OCI-LY7 (cell line): Measurements from ENCODE around the gene COL15A1. TPM values are rescaled to one million over a fixed set of nuclear protein-coding genes. Genes with fewer than 3 reads are reported as not detected.
"Not testable (repeated sequence)": the region's sequence is repeated elsewhere in the genome, so short reads cannot be mapped to it uniquely, and the experiment has no call there.

Source experiments
- BruUV-seq: library from RNA; stranded (reverse); fragments of 400-500 nt; replicated peaks from 2 replicates; lab custom pipeline; 2021; lab: Mats Ljungman, UMichigan
- CTCF ChIA-PET: fragments of 300-600 bp; sonication (Branson Sonifier 250); formaldehyde crosslinking; loops from one replicate; lab custom pipeline; 2022; ENCODE audit warnings: antibody characterized with exemption; ENCODE audit not compliant: unreplicated experiment; lab: Charles Lee
- POLR2A ChIA-PET: fragments of 300-600 bp; sonication (Branson Sonifier 250); formaldehyde crosslinking; loops from one replicate; lab custom pipeline; 2022; ENCODE audit warnings: antibody characterized with exemption; lab: Charles Lee
- DNase-seq: peaks from one replicate; pipeline ENCODE4 v3.0.0-alpha.2; 2015; ENCODE audit warnings: low spot score
- H2AFZ ChIP-seq: fragments of 200-600 bp; sonication (generic), shearing (Covaris generic); 2 replicates; pipeline ENCODE4 v1.6.1; 2014; ENCODE audit warnings: mild to moderate bottlenecking, antibody characterized with exemption, low read length, moderate library complexity
- H3K27ac ChIP-seq: fragments of 200-600 bp; sonication (generic); 2 replicates; pipeline ENCODE4 v1.5.1; 2014; ENCODE audit warnings: mixed run types, low read depth, mild to moderate bottlenecking, moderate library complexity, low read length, inconsistent platforms; ENCODE audit not compliant: poor library complexity, severe bottlenecking
- H3K36me3 ChIP-seq: fragments of 200-600 bp; sonication (generic); 2 replicates; pipeline ENCODE4 v1.6.1; 2014; ENCODE audit warnings: mild to moderate bottlenecking, antibody characterized with exemption, low read length, moderate library complexity, mixed read lengths; ENCODE audit not compliant: insufficient read depth
- H3K4me1 ChIP-seq: fragments of 200-600 bp; sonication (generic); 2 replicates; pipeline ENCODE4 v1.5.1; 2014; ENCODE audit warnings: mild to moderate bottlenecking, low read length; ENCODE audit not compliant: insufficient read depth, poor library complexity, severe bottlenecking
- H3K4me2 ChIP-seq: fragments of 200-600 bp; sonication (generic); 2 replicates; pipeline ENCODE4 v1.6.1; 2014; ENCODE audit warnings: mild to moderate bottlenecking, low read length
- H3K4me3 ChIP-seq: fragments of 200-600 bp; sonication (generic); 2 replicates; pipeline ENCODE4 v1.5.1; 2014; ENCODE audit warnings: mild to moderate bottlenecking, low read depth, low read length; ENCODE audit not compliant: poor library complexity, severe bottlenecking
- H3K79me2 ChIP-seq: fragments of 200-600 bp; sonication (generic); 2 replicates; pipeline ENCODE4 v1.6.1; 2016; ENCODE audit warnings: low read depth, mild to moderate bottlenecking, low read length, moderate library complexity, mixed read lengths; ENCODE audit not compliant: insufficient read depth
- H3K9me2 ChIP-seq: fragments of 200-600 bp; sonication (generic); 2 replicates; pipeline ENCODE4 v1.6.1; 2016; ENCODE audit warnings: mild to moderate bottlenecking, low read length, mixed read lengths; ENCODE audit not compliant: insufficient read depth
- H3K9me3 ChIP-seq: fragments of 200-600 bp; sonication (generic); 2 replicates; pipeline ENCODE4 v1.6.1; 2014; ENCODE audit warnings: mild to moderate bottlenecking, mixed run types, low read length, mixed read lengths
- H4K20me1 ChIP-seq: fragments of 200-600 bp; sonication (generic); 2 replicates; pipeline ENCODE4 v1.6.1; 2014; ENCODE audit warnings: mild to moderate bottlenecking, antibody characterized with exemption, low read length, moderate library complexity, mixed read lengths; ENCODE audit not compliant: insufficient read depth
- EZH2phosphoT487 ChIP-seq: fragments of 200-600 bp; sonication (generic); IDR thresholded peaks from 2 replicates; pipeline ENCODE4 v1.6.1; 2018; ENCODE audit warnings: low read depth, borderline replicate concordance, mild to moderate bottlenecking, mixed run types, antibody characterized with exemption, low read length, moderate library complexity, mixed read lengths
- intact Hi-C: fragments of 100-400 bp; cut with micrococcal nuclease; formaldehyde crosslinking; loops from one replicate; pipeline ENCODE4 v1.10.0; 2022; ENCODE audit not compliant: unreplicated experiment
- total RNA-seq, 2 experiments: library from RNA; depleted of rRNA in 1 of 2; stranded (reverse); fragments of >200 nt in 1 of 2; shearing (Covaris generic) in 1 of 2; gene quantifications; 2 replicates each; pipeline ENCODE4 v1.2.3, GENCODE V29; 2014 to 2022
- TF ChIP-seq, protein P1 (sequence below): fragments of 200-600 bp; sonication (generic); conservative IDR thresholded peaks from 2 replicates; pipeline ENCODE4 v1.5.1; 2014; ENCODE audit warnings: mild to moderate bottlenecking, antibody characterized with exemption, low read length, moderate library complexity, mixed read lengths

The COL15A1 gene
- total RNA-seq, 2 experiments from 2014 or later = not detected

- CTCF ChIA-PET = no interaction called here
- H3K36me3 ChIP-seq = no peaks in the 10 kb centered on the region
- no peak overlapping the region for H3K4me2 ChIP-seq
- no TSS peak for BruUV-seq
- POLR2A ChIA-PET = no interaction called here
- no peaks in the 10 kb centered on the region for H3K79me2 ChIP-seq
- H3K4me3 ChIP-seq = no peak overlapping the region
- no peak for TF ChIP-seq EZH2phosphoT487
- TF ChIP-seq, protein P1, sequence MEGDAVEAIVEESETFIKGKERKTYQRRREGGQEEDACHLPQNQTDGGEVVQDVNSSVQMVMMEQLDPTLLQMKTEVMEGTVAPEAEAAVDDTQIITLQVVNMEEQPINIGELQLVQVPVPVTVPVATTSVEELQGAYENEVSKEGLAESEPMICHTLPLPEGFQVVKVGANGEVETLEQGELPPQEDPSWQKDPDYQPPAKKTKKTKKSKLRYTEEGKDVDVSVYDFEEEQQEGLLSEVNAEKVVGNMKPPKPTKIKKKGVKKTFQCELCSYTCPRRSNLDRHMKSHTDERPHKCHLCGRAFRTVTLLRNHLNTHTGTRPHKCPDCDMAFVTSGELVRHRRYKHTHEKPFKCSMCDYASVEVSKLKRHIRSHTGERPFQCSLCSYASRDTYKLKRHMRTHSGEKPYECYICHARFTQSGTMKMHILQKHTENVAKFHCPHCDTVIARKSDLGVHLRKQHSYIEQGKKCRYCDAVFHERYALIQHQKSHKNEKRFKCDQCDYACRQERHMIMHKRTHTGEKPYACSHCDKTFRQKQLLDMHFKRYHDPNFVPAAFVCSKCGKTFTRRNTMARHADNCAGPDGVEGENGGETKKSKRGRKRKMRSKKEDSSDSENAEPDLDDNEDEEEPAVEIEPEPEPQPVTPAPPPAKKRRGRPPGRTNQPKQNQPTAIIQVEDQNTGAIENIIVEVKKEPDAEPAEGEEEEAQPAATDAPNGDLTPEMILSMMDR = no peak
- peaks cover 30% of the 10 kb centered on the region for H3K9me3 ChIP-seq
- H2AFZ ChIP-seq = no peak overlapping the region
- intact Hi-C loops = no loop called here
- no peak overlapping the region for H3K27ac ChIP-seq
- H3K9me2 ChIP-seq = no peaks in the 10 kb centered on the region
- DNase-seq = no peak
- no peaks in the 10 kb centered on the region for H3K4me1 ChIP-seq
- no peaks in the 10 kb centered on the region for H4K20me1 ChIP-seq
Measured at GRCh38 chr9:99006979-99007378, 63.3 kb downstream of the COL15A1 start.

- no peaks in the 10 kb centered on the region for H4K20me1 ChIP-seq
- POLR2A ChIA-PET = no interaction called here
- H3K9me2 ChIP-seq = no peaks in the 10 kb centered on the region
- no TSS peak for BruUV-seq
- no peak overlapping the region for H3K4me2 ChIP-seq
- no peak for DNase-seq
- peaks cover 38% of the 10 kb centered on the region for H3K9me3 ChIP-seq
- intact Hi-C loops = no loop called here
- CTCF ChIA-PET = no interaction called here
- H3K4me3 ChIP-seq = no peak overlapping the region
- TF ChIP-seq EZH2phosphoT487 = no peak
- TF ChIP-seq, protein P1 = no peak
- H3K36me3 ChIP-seq = no peaks in the 10 kb centered on the region
- no peak overlapping the region for H3K27ac ChIP-seq
- H2AFZ ChIP-seq = no peak overlapping the region
- no peaks in the 10 kb centered on the region for H3K79me2 ChIP-seq
- no peaks in the 10 kb centered on the region for H3K4me1 ChIP-seq
Measured at GRCh38 chr9:99008203-99008602, 64.5 kb downstream of the COL15A1 start.

DNA sequence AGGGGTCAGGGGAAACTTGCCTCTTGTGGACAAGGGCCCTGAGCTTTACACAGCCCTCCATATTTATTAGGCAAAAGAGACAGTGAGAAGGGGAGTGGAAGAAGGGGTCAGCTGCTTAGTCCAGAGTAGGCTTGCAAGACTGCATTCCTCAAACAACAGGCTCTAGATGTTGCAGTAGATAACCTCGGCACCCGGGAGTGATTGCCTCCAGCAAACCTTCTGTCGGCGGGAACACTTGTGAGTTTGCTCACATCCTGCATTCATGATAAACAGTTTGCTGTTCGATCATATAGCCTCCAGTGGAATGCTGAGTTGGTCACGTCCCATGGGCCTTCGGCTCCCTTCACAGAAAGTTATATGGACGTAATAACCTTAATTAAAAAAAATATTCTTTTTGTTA is 66.7 kb downstream of the COL15A1 start:
- intact Hi-C loops = not testable (repeated sequence)

More for the DNA sequence above, 66.7 kb downstream of the COL15A1 start:
- CTCF ChIA-PET, H3K4me2 ChIP-seq, H3K27ac ChIP-seq, H3K9me2 ChIP-seq, POLR2A ChIA-PET, BruUV-seq, H3K4me3 ChIP-seq, H4K20me1 ChIP-seq, H3K4me1 ChIP-seq, H3K36me3 ChIP-seq, DNase-seq, H2AFZ ChIP-seq, H3K79me2 ChIP-seq: not testable (repeated sequence)
- H3K9me3 ChIP-seq = peaks cover 46% of the 10 kb centered on the region
